ENCODE data around the gene XPNPEP2.

The XPNPEP2 gene

GRCh38 chrX:129705377-129705925, 33.3 kb upstream of the XPNPEP2 start:
- TF ChIP-seq GATA2 (IDR thresholded peaks at IDR 0.05; ENCODE audit: low read depth, low read length) (no peak), GATA3 (IDR thresholded peaks at IDR 0.05; ENCODE audit: low read depth, low read length) (no peak)

- TF ChIP-seq GATA2 (IDR thresholded peaks at IDR 0.05; ENCODE audit: low read depth, low read length) (no peak), GATA3 (IDR thresholded peaks at IDR 0.05; ENCODE audit: low read depth, low read length) (no peak)
Measured at GRCh38 chrX:129705988-129706387, 32.8 kb upstream of the XPNPEP2 start.

GRCh38 chrX:129706400-129707072, 32.2 kb upstream of the XPNPEP2 start:
- no peak for TF ChIP-seq GATA3 (IDR thresholded peaks at IDR 0.05; ENCODE audit: low read depth, low read length)
- no peak for TF ChIP-seq GATA2 (IDR thresholded peaks at IDR 0.05; ENCODE audit: low read depth, low read length)

GRCh38 chrX:129714581-129714980, 24.2 kb upstream of the XPNPEP2 start:
- no peak for TF ChIP-seq GATA2 (IDR thresholded peaks at IDR 0.05; ENCODE audit: low read depth, low read length)

- TF ChIP-seq GATA2 (IDR thresholded peaks at IDR 0.05; ENCODE audit: low read depth, low read length) = no peak
- no peak for TF ChIP-seq GATA3 (IDR thresholded peaks at IDR 0.05; ENCODE audit: low read depth, low read length)
Measured at GRCh38 chrX:129716507-129716906, 22.3 kb upstream of the XPNPEP2 start.

- TF ChIP-seq GATA3 (IDR thresholded peaks at IDR 0.05; ENCODE audit: low read depth, low read length) (no peak), GATA2 (IDR thresholded peaks at IDR 0.05; ENCODE audit: low read depth, low read length) (no peak)
Measured at GRCh38 chrX:129717892-129718291, 20.9 kb upstream of the XPNPEP2 start.

GRCh38 chrX:129718676-129719075, 20.1 kb upstream of the XPNPEP2 start:
- TF ChIP-seq GATA2 (IDR thresholded peaks at IDR 0.05; ENCODE audit: low read depth, low read length) (no peak), GATA3 (IDR thresholded peaks at IDR 0.05; ENCODE audit: low read depth, low read length) (no peak)

- TF ChIP-seq GATA2 (IDR thresholded peaks at IDR 0.05; ENCODE audit: low read depth, low read length) = no peak
- TF ChIP-seq GATA3 (IDR thresholded peaks at IDR 0.05; ENCODE audit: low read depth, low read length) = no peak
Measured at GRCh38 chrX:129719268-129719667, 19.5 kb upstream of the XPNPEP2 start.

- TF ChIP-seq GATA2 (IDR thresholded peaks at IDR 0.05; ENCODE audit: low read depth, low read length) = no peak
- no peak for TF ChIP-seq GATA3 (IDR thresholded peaks at IDR 0.05; ENCODE audit: low read depth, low read length)
Measured at GRCh38 chrX:129719931-129720530, 18.7 kb upstream of the XPNPEP2 start.

GRCh38 chrX:129720741-129721140, 18.0 kb upstream of the XPNPEP2 start:
- TF ChIP-seq GATA2 (IDR thresholded peaks at IDR 0.05; ENCODE audit: low read depth, low read length) = no peak
- no peak for TF ChIP-seq GATA3 (IDR thresholded peaks at IDR 0.05; ENCODE audit: low read depth, low read length)

GRCh38 chrX:129721414-129721813, 17.4 kb upstream of the XPNPEP2 start:
- no peak for TF ChIP-seq GATA3 (IDR thresholded peaks at IDR 0.05; ENCODE audit: low read depth, low read length)
- no peak for TF ChIP-seq GATA2 (IDR thresholded peaks at IDR 0.05; ENCODE audit: low read depth, low read length)

GRCh38 chrX:129721870-129722269, 16.9 kb upstream of the XPNPEP2 start:
- TF ChIP-seq GATA3 (IDR thresholded peaks at IDR 0.05; ENCODE audit: low read depth, low read length) (no peak), GATA2 (IDR thresholded peaks at IDR 0.05; ENCODE audit: low read depth, low read length) (no peak)

GRCh38 chrX:129723511-129723910, 15.3 kb upstream of the XPNPEP2 start:
- no peak for TF ChIP-seq GATA2 (IDR thresholded peaks at IDR 0.05; ENCODE audit: low read depth, low read length)
- TF ChIP-seq GATA3 (IDR thresholded peaks at IDR 0.05; ENCODE audit: low read depth, low read length) = no peak

- TF ChIP-seq GATA2 (IDR thresholded peaks at IDR 0.05; ENCODE audit: low read depth, low read length) (no peak), GATA3 (IDR thresholded peaks at IDR 0.05; ENCODE audit: low read depth, low read length) (no peak)
Measured at GRCh38 chrX:129724754-129725153, 14.0 kb upstream of the XPNPEP2 start.
